HG03045 (cell line): Measurements from ENCODE around the gene MLX.
"Not testable (repeated sequence)": the region's sequence is repeated elsewhere in the genome, so short reads cannot be mapped to it uniquely, and the experiment has no call there.

ENCODE experiments used
- ATAC-seq: cut with Tn5 transposase; IDR thresholded peaks from one replicate; pipeline ENCODE4 v1.9.1; 2021; ENCODE audit warnings: mild to moderate bottlenecking, moderate library complexity; ENCODE audit not compliant: unreplicated experiment

Gene MLX

GRCh38 chr17:42554250-42555121 is 12.4 kb upstream of the MLX start:
- peak; percentile 65 for ATAC-seq

- ATAC-seq: no peak
These were observed 11.7 kb upstream of the MLX start for GRCh38 chr17:42555122-42555622.

- ATAC-seq: not testable (repeated sequence)
These were observed 10.8 kb upstream of the MLX start for GRCh38 chr17:42555961-42556617.

DNA sequence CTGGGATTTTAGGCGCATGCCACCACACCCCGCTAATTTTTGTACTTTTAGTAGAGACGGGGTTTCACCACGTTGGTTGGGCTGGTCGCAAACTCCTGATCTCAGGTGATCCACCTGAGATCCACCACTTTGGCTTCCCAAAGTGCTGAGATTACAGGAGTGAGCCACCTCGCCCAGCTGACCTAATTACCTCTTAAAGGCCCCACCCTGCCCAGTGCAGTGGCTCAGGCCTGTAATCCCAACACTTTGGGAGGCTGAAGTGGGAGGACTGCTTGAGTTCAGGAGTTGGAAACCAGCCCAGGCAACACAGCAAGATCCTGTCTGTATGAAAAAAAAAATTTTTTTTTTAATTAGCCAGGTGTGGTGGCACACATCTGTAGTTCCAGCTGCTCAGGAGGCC is 7.8 kb upstream of the MLX start:
- no peak for ATAC-seq

DNA sequence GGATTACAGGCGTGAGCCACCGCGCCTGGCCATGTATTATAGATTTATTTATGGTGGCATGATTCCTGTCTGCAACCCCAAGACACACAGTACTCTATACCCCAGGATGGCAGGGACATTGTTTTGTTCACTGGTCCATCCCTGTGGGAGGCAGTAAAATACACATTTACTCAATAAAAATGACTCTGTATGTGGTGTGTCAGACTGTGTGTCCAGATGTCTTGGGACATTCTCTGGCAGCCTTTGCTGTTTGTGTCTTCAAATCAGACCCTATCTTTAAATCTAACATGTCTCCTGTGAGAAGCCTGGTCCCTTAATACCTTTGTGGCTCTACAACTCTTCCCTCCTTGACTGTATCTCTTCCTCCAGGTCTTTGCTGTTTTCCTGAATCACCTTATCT is 6.7 kb upstream of the MLX start:
- no peak for ATAC-seq

DNA sequence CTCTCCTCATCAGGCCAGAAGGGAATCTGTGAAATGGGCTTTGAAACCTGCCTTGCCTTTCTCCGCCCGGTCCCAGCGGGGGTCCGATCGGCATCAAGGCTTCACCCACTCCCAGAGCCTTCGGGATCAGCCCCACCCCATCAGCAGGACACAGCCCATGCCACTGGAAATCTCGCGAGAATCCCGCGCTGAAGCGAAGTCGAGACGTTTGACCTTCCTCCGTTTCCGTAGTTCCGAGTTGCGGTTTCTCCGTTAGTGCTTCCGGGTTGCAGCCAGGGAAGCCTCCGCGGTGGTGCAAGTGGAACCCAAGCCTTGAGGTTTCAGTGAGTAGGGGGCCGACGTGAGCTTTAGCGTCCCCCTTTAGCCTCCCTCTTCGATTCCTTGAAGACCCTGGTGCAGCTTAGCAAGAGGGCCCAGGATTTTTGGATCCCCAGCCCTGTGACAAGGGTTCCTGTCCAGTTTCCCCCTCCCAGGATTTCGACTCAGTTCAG is 5.0 kb upstream of the MLX start, which contains the start of gene COASY:
Gene COASY, plus strand, starts transcription at position 252 of the 491 bp plus-strand sequence. CDS start 475 bp downstream, outside the sequence.
- no peak for ATAC-seq

DNA sequence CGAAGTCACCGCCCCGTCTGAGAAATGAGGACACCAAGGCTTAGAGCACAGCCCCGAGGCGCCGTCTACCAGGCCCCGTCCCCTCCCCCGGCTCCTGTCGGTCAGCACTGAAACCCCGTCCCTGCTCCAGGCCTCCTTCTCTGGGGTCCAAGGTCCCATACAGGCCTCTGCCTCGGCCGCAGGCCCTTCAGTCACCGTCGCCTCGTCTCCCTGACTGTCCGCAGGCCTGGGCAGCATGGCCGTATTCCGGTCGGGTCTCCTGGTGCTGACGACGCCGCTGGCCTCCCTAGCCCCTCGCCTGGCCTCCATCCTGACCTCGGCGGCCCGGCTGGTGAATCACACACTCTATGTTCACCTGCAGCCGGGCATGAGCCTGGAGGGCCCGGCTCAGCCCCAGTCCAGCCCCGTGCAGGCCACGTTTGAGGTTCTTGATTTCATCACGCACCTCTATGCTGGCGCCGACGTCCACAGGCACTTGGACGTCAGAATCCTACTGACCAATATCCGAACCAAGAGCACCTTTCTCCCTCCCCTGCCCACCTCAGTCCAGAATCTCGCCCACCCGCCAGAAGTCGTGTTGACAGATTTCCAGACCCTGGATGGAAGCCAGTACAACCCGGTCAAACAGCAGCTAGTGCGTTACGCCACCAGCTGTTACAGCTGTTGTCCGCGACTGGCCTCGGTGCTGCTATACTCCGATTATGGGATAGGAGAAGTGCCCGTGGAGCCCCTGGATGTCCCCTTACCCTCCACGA is 4.3 kb upstream of the MLX start:
- no peak for ATAC-seq

DNA sequence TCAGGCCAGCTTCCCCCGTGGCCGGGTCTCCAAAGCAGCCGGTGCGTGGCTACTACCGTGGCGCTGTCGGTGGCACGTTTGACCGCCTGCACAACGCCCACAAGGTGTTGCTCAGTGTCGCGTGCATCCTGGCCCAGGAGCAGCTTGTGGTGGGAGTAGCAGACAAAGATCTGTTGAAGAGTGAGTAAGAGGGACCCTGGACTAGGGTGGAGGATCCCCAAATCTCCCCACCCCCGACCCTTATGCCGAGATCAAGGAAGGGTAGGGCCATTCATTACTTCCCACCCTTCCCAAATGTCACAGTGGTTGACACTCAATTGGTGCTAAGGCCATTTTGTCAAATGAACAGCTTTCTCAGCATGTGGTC is 3.8 kb upstream of the MLX start:
- no peak for ATAC-seq

DNA sequence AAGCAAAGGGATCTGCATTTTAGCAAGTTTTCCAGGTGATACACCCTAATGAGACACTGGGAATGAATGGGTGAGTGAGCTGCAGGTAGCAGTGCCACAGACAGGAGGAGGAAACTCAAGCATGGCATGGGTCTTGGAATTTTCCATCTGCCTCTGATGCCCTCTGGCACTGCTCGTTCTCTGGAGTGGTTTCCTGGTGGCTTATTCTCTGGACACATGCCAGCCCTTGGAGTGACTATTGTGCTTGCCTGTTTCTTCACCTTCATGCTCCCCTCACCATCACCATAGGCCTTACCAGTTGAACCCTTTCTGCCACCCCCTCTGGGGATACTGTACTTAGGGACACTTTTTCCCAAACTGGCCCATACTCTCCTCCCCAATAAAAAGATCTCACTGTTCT is 3.4 kb upstream of the MLX start:
- no peak for ATAC-seq

DNA sequence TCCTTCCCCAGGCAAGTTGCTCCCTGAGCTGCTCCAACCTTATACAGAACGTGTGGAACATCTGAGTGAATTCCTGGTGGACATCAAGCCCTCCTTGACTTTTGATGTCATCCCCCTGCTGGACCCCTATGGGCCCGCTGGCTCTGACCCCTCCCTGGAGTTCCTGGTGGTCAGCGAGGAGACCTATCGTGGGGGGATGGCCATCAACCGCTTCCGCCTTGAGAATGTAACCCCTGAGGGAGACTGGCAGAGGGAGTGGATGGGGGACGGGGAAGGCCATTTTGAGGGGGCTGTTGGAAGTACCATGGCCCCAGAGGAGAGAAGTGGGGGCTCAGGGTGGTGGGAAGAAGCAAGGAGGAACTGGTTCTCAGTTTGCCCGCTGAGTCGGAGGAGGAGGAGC is 3.0 kb upstream of the MLX start:
- ATAC-seq: no peak

DNA sequence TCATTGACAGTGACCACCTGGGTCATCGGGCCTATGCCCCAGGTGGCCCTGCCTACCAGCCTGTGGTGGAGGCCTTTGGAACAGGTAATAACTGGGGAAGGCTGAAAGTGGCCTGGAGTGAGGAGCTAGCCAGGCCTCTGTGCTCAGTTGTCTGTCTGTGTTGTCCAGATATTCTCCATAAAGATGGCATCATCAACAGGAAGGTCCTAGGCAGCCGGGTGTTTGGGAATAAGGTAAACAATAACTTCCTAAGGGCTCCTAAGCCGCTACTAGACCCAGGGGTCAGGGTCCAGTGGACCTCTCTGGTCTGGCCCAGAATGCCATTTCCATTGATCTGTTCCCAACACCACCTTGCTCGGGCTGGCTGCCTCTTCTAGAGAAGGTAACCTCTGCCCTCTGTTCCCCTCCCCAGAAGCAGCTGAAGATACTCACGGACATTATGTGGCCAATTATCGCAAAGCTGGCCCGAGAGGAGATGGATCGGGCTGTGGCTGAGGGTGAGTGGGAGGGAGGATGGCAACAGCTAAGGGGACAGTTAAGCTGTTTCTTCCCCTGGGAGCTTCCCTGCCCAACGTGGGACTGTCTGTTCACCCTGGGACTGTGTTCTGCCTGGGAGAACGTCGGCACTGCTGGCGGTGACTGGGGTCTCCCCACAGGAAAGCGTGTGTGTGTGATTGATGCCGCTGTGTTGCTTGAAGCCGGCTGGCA is 1.9 kb upstream of the MLX start:
- no peak for ATAC-seq

GRCh38 chr17:42565523-42566214 is 1.2 kb upstream of the MLX start:
- ATAC-seq: no peak

GRCh38 chr17:42566215-42566882 is 551 bp upstream of the MLX start:
- ATAC-seq: no peak

DNA sequence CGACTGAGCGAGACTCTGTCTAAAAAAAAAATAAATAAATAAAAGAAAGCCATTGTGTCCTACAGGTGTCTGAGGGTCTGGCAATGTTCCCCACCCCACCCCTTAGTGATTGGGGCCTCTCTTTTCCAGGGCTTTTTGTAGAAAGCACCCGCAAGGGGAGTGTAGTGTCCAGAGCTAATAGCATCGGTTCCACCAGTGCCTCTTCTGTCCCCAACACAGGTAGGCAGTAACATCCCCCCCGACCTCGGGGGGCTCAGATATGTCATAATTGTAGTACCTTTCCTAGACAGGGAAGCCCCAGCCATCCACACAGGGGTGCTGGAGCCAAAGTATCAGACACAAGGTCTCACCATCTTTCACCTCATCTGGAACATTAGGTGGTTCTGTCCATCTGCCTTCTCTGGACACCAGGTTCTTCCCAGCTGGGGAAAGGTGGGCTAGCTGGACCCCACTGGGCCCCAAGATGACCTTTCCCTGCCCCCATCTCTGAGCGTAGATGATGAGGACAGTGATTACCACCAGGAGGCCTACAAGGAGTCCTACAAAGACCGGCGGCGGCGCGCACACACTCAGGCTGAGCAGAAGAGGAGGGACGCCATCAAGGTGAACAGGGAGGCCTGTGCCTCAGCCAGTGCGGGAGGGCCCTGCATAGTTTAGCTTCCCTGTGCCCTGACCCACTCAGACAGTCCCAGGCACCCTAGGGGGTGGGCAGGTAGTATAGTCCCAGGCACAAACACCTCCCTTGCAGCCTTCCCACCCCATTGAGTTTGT is 1.6 kb downstream of the MLX start:
- ATAC-seq: no peak

- no peak for ATAC-seq
These were observed 4.7 kb downstream of the MLX start for GRCh38 chr17:42571435-42572225.

DNA sequence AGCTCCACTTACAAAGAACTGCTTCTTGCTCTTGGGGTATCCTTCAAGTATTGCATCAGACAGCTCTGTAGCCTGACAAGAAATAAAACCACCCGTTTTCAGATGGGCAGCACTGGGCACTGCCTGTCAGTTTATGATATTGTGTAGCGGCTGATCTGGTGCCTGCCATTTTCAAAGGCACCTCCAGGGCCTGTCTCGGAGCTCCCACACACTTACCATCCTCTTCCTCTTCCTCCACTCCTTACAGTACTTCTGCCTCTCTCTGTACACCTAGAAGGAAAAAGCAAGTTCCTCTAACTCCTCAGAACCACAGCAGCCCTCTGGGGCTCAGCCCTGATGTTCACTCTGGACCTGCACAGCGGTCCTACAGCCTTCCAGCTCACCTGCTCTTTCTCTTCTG is 6.2 kb downstream of the MLX start:
- no peak for ATAC-seq

GRCh38 chr17:42574463-42574862 is 7.6 kb downstream of the MLX start:
- no peak for ATAC-seq

GRCh38 chr17:42577140-42577531 is 10.2 kb downstream of the MLX start:
- ATAC-seq: no peak
